ENCODE measurements around the gene NRIP1. TPM values are rescaled to one million over a fixed set of nuclear protein-coding genes. Genes with fewer than 3 reads are reported as not detected.

The NRIP1 gene
- total RNA-seq, 1 donor from 2014 or later: 113 TPM

- DNase-seq (ENCODE audit: low spot score in 2 of 2) (no peak), FAIRE-seq (no peak)
Observed at GRCh38 chr21:14987370-14988170, 77.2 kb downstream of the NRIP1 start.

DNA sequence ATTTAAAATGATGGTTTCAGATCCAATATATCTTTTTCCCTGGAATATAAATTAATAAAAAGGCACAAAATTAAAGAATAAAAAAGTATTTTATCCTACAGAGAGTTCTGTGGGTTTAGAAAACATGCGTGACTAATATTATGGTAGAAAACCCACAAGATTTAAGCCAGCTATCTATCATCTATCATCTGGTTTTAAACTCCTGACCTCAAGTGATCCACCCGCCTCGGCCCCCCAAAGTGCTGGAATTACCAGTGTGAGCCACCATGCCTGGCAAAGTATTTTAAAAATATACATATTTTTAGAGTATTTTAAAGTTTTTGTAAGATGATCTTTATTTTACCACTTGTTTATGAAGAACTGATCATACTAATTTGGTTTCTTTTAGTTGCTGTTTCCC, 79.5 kb downstream of the NRIP1 start:
- FAIRE-seq: no peak

GRCh38 chr21:14982336-14982735, 82.5 kb downstream of the NRIP1 start:
- FAIRE-seq (no peak), DNase-seq (ENCODE audit: low spot score in 2 of 2) (no peak)

More for the DNA sequence above, 79.5 kb downstream of the NRIP1 start:
- DNase-seq (ENCODE audit: low spot score in 2 of 2): no peak

DNA sequence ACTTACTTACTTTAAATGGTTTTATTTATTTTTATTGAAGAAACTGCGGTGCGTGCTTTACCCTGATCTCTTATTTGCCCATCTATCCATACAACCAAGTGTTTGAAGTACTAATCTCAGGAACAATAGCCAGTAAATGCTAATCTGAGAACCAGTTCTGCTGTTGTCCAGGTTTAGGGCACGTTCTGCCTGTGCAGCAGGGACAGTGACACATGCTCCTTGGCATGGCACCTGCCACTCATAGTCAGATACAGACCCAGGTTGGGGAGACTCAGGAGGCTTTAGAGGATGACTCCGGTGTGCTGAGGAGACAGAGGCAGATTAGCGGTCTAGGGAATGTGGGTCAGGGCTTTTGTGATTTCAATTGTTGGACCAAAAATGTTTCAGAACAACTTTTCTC, 83.6 kb downstream of the NRIP1 start:
- FAIRE-seq: no peak

DNA sequence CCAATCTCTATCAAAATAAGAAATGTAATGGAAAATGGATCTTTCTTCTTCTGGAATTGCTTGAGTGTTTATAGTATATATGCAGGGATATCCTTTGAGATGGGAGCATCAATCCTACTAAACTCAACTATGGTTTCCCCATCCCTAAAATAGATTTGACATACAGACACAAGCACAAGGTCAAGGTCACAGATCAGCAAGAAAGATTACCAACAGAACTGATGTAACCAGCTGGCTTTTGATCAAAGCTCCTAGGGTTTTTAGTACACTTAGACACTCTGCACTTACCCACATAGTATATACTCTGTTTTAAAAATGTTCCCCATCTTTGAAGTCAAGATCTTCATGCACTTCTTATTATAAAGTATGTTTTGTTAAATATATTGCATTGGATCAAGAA, 85.5 kb downstream of the NRIP1 start:
- DNase-seq (ENCODE audit: low spot score in 2 of 2) (no peak), FAIRE-seq (no peak)

More for the DNA sequence above, 83.6 kb downstream of the NRIP1 start:
- no peak for DNase-seq (ENCODE audit: low spot score in 2 of 2)

DNA sequence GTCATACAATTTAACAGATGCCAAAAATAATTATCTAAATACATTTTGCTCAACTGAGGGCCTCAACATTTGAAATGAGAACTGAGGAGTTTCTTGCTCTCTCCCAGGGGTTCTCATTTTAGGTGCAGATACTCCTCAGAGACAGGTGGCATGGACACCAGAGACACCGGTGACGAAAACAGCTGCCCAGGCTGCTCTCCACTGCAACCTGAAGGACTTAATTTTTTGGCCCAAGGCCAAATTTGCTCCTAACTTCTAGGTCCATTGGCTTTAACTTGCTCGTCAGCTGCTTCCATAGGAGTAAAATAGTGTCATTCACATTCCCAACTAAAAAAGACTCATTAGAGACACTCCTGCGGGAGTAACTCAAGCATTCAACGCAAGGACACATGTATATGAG, 87.0 kb downstream of the NRIP1 start:
- no peak for DNase-seq (ENCODE audit: low spot score in 2 of 2)
- no peak for FAIRE-seq

GRCh38 chr21:14975136-14975919, 89.5 kb downstream of the NRIP1 start:
- no peak for DNase-seq (ENCODE audit: low spot score in 2 of 2)
- no peak for FAIRE-seq

- no peak for DNase-seq (ENCODE audit: low spot score in 2 of 2)
- FAIRE-seq: no peak
Observed at GRCh38 chr21:14972678-14973077, 92.1 kb downstream of the NRIP1 start.

DNA sequence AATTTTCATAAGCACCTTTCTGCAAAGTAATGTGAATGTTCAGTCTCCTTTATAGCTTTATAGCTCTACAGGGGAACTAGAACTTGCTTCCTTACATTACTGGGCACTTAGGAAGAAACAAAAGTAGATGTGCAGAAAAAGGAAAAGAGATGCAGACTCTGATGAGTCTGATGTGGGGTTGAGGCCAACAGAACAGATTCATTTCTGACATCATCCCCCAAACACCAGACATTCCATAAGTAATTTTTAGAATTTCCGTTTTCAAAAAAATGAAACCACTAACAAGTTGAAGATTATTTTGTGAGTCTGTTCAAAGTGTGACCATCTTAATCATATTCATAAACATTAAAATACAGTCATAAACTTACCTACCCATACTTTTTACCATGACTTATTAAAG, 96.0 kb downstream of the NRIP1 start:
- FAIRE-seq (no peak), DNase-seq (ENCODE audit: low spot score in 2 of 2) (no peak)

- no peak for DNase-seq (ENCODE audit: low spot score in 2 of 2)
- FAIRE-seq: no peak
Observed at GRCh38 chr21:14968029-14968428, 96.8 kb downstream of the NRIP1 start.

DNA sequence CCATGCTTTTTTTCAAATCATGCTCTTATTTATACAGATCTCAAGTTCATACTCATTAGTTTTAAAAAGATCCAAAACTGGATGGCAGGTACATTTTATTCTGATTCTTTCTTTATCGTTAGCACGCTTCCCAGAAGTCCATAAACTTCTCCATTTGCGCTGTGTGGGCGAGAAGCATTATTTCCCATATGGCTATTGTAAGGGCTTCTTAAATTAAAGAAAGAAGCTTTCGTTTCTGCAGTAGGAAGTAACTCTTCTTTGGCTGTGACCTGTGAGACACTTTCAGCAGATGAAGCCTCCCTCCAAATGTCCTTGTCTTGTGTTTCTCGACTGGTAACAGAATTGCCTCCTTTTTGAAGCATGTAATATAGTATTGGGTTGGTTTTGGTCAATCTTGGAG, 100.2 kb downstream of the NRIP1 start:
- no peak for FAIRE-seq
- no peak for DNase-seq (ENCODE audit: low spot score in 2 of 2)

DNA sequence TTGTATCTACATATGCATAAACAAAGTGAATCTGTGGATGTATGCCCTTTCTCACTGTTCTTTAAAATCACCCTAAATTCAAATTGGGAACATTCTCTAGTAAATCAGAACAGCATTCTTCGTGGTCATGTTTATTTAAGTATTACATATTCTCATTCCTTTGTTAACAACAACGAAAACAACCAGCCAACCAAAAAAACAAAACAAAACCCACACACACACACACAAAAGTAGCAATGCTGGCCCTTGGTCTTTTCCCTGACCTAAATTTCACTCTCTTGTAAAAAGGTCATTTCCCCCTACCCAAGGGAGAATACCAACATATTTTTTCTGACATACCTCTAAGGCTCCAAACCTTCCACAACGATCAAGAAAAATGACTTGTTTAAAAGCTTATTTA, 102.6 kb downstream of the NRIP1 start:
- no peak for FAIRE-seq

GRCh38 chr21:14961502-14961901, 103.3 kb downstream of the NRIP1 start:
- FAIRE-seq: no peak

More for the DNA sequence above, 102.6 kb downstream of the NRIP1 start:
- no peak for DNase-seq (ENCODE audit: low spot score in 2 of 2)

GRCh38 chr21:14959343-14959742, 105.5 kb downstream of the NRIP1 start:
- DNase-seq (ENCODE audit: low spot score in 2 of 2) (no peak), FAIRE-seq (no peak)

More at GRCh38 chr21:14961502-14961901, 103.3 kb downstream of the NRIP1 start:
- no peak for DNase-seq (ENCODE audit: low spot score in 2 of 2)

DNA sequence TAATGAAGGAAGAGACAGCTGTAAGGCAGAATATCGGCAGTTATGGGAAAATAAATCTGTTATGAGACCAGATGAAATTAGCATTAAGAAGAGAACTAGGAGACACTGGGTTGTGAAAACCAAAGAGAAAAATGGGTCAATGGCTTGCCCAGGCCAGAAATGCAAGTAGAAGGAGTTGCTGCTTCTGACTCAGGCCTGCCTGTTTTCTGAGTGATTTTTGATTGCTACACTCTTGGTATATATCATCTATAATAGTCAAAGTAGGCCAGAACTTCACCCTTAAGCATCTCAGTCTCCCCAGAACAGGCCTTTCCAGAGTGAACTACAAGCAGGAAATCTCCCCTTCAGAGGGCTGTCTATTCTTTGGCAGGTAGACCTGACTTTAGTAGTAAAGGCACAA, 107.0 kb downstream of the NRIP1 start:
- FAIRE-seq (no peak), DNase-seq (ENCODE audit: low spot score in 2 of 2) (no peak)

DNA sequence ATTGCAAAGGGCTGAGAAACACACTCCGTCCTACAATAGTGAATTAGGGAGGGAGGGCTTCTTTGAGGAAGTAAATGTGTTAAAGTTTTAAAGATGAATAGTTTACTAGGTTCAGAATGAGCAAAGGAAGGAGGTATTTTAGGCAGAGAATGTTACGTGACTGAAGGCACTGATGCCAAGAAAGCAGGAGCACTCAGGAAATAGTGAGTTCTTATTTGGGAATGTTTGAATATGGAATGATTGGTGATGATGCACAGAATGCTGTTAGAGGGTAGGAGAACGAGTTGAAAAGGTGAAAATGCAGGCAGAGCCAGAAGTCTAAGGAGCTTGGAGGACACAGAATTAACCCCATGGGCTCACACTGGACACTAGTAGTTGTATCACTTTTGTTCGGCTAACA, 108.0 kb downstream of the NRIP1 start:
- DNase-seq (ENCODE audit: low spot score in 2 of 2) (no peak), FAIRE-seq (no peak)

DNA sequence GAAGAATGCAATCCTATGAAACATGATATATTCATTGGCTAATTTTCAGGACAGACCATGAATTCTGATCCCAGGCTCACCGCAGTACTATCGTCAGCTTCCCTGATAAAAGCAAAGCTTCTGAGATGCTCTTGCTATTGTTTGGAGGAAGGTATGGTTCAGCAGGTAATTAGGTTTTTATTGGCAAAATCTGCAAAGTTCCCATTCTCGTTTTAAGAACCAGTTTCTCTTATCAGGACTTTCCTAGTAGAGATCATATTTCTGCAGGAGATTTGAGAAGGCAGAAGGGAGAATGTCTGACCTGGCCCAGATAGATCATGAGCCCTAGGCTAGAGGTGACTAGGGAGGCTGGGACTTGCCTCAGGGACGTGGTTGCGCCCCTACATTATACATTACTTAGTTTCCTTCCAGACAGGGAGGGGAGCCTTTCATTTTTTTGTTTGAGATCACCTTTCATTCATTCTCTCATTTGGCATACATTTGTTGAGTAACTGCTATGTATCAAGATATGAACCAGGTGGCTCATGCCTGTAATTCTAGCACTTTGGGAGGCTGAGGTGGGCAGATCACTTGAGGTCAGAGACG, 108.8 kb downstream of the NRIP1 start:
- DNase-seq (ENCODE audit: low spot score in 2 of 2): no peak
- no peak for FAIRE-seq

- FAIRE-seq (no peak), DNase-seq (ENCODE audit: low spot score in 2 of 2) (no peak)
Observed at GRCh38 chr21:14952916-14953315, 111.9 kb downstream of the NRIP1 start.

GRCh38 chr21:14949603-14950002, 115.2 kb downstream of the NRIP1 start:
- DNase-seq (ENCODE audit: low spot score in 2 of 2): no peak

GRCh38 chr21:14947613-14948160, 117.1 kb downstream of the NRIP1 start:
- FAIRE-seq (no peak), DNase-seq (ENCODE audit: low spot score in 2 of 2) (no peak)

More at GRCh38 chr21:14949603-14950002, 115.2 kb downstream of the NRIP1 start:
- no peak for FAIRE-seq

- no peak for DNase-seq (ENCODE audit: low spot score in 2 of 2)
- no peak for FAIRE-seq
Observed at GRCh38 chr21:14945176-14945575, 119.6 kb downstream of the NRIP1 start.

Data from frontal cortex (tissue), 4 donors.